HepG2 (cell line): ENCODE measurements around the gene RANGRF. TPM values are rescaled to one million over a fixed set of nuclear protein-coding genes. Genes with fewer than 3 reads are reported as not detected.

Source experiments
- FLYWCH1 ChIP-seq: sonication (generic); formaldehyde crosslinking; IDR thresholded peaks from 2 replicates; pipeline ENCODE4 v1.8.1; 2023; ENCODE audit warnings: mild to moderate bottlenecking, missing genetic modification reagents
- ISL2 ChIP-seq: sonication (generic); formaldehyde crosslinking; IDR thresholded peaks from 2 replicates; pipeline ENCODE4 v1.5.0; 2020; ENCODE audit warnings: missing genetic modification reagents
- LBX2 ChIP-seq: sonication (generic); formaldehyde crosslinking; IDR thresholded peaks from 2 replicates; pipeline ENCODE4 v1.5.0; 2020; ENCODE audit warnings: missing genetic modification reagents, mild to moderate bottlenecking, borderline replicate concordance
- MIXL1 ChIP-seq: IDR thresholded peaks from 2 replicates; pipeline ENCODE4 v1.6.1; 2016
- MXD3 ChIP-seq: IDR thresholded peaks from 2 replicates; pipeline ENCODE4 v1.6.1; 2016; ENCODE audit warnings: mild to moderate bottlenecking, missing biosample characterization, missing genetic modification reagents
- MYC ChIP-seq: sonication (generic); formaldehyde crosslinking; IDR thresholded peaks from 2 replicates; pipeline ENCODE4 v1.9.0; 2021; ENCODE audit warnings: missing genetic modification reagents, borderline replicate concordance
- NFIB ChIP-seq: sonication (generic); formaldehyde crosslinking; IDR thresholded peaks from 2 replicates; pipeline ENCODE4 v1.9.0; 2021; ENCODE audit warnings: missing genetic modification reagents, mild to moderate bottlenecking, borderline replicate concordance
- NR0B2 ChIP-seq: sonication (generic); formaldehyde crosslinking; IDR thresholded peaks from 2 replicates; pipeline ENCODE4 v1.4.0; 2020; ENCODE audit warnings: mild to moderate bottlenecking, missing genetic modification reagents
- SALL2 ChIP-seq: sonication (generic); formaldehyde crosslinking; IDR thresholded peaks from 2 replicates; pipeline ENCODE4 v1.8.1; 2023; ENCODE audit warnings: mild to moderate bottlenecking, missing genetic modification reagents, inconsistent platforms
- SKIL ChIP-seq: sonication (generic); formaldehyde crosslinking; IDR thresholded peaks from 2 replicates; pipeline ENCODE4 v1.8.0; 2022; ENCODE audit warnings: missing genetic modification reagents, mild to moderate bottlenecking, moderate library complexity, borderline replicate concordance
- SNAPC2 ChIP-seq: sonication (generic); formaldehyde crosslinking; IDR thresholded peaks from 2 replicates; pipeline ENCODE4 v1.8.1; 2022; ENCODE audit warnings: mild to moderate bottlenecking, missing genetic modification reagents
- TCF7 ChIP-seq: sonication (generic); IDR thresholded peaks from 2 replicates; pipeline ENCODE4 v1.6.1; 2016; ENCODE audit warnings: antibody characterized with exemption, low read depth
- ZBTB20 ChIP-seq: sonication (generic); formaldehyde crosslinking; IDR thresholded peaks from 2 replicates; pipeline ENCODE4 v1.8.1; 2023; ENCODE audit warnings: missing genetic modification reagents, low read depth, mild to moderate bottlenecking, borderline replicate concordance
- ZNF12 ChIP-seq: sonication (generic); formaldehyde crosslinking; IDR thresholded peaks from 2 replicates; pipeline ENCODE4 v1.5.0; 2020; ENCODE audit warnings: missing genetic modification reagents
- ZNF318 ChIP-seq: sonication (generic); formaldehyde crosslinking; IDR thresholded peaks from 2 replicates; pipeline ENCODE4 v1.4.0; 2020; ENCODE audit warnings: mild to moderate bottlenecking, missing genetic modification reagents
- ZNF841 ChIP-seq: sonication (generic); formaldehyde crosslinking; IDR thresholded peaks from 2 replicates; pipeline ENCODE4 v1.8.1; 2023; ENCODE audit warnings: missing genetic modification reagents, borderline replicate concordance
- ZSCAN31 ChIP-seq: sonication (generic); formaldehyde crosslinking; IDR thresholded peaks from 2 replicates; pipeline ENCODE4 v1.5.0; 2020; ENCODE audit warnings: low read depth, mild to moderate bottlenecking, missing genetic modification reagents
- polyA plus RNA-seq, 8 experiments: library from polyadenylated mRNA; depleted of rRNA in 3 of 8; stranded (reverse) in 7 of 8; unstranded in 1 of 8; fragments of >200 nt; fragmentation: Illumina TruSeq in 4 of 8; extraction: Trizol in 4 of 8; gene quantifications; 2 replicates each; pipeline versions ENCODE4 v1.2.1 to v1.2.3, GENCODE V29; 2011 to 2016; ENCODE audit warnings: low read depth in 4 of 8, missing spikeins in 1 of 8, mixed read lengths in 1 of 8; ENCODE audit not compliant: insufficient read depth in 1 of 8
- total RNA-seq, 5 experiments: library from RNA; depleted of rRNA; stranded (reverse); fragments of >200 nt; fragmentation: Illumina TruSeq; extraction: Trizol; gene quantifications; 2 replicates each; pipeline ENCODE4 v1.2.3, GENCODE V29; 2016; ENCODE audit warnings: low read depth in 1 of 5

Gene RANGRF
- total and polyA plus RNA-seq, 2 of the 13 experiments (the other 11 are each of a cell fraction or from before 2014, with no cell fraction given): 18.6 to 40.7 TPM

GRCh38 chr17:8248751-8249607 is 39.5 kb upstream of the RANGRF start, which contains the start of gene PFAS (continued):
- TF ChIP-seq NR0B2 (CRISPR knock-in tag) (peak; percentile 93; the same call in 1 of the 2 replicates), ZNF12 (CRISPR knock-in tag) (no peak), ZNF318 (CRISPR knock-in tag) (no peak), ZNF841 (CRISPR knock-in tag) (no peak), MXD3 (CRISPR knock-in tag) (peak; percentile 86; the same call in 1 of the 2 replicates), ISL2 (CRISPR knock-in tag) (peak; percentile 34; the same call in 1 of the 2 replicates), MYC (CRISPR knock-in tag) (peak; percentile 99), NFIB (CRISPR knock-in tag) (no peak), SNAPC2 (CRISPR knock-in tag) (0 out of 2 replicates have a peak, but pooled peaks have one; percentile 65), MIXL1 (no peak), SALL2 (CRISPR knock-in tag) (peak; percentile 30; the same call in 1 of the 2 replicates), ZSCAN31 (CRISPR knock-in tag) (peak; percentile 20), SKIL (CRISPR knock-in tag) (no peak), LBX2 (CRISPR knock-in tag) (no peak; the same call in 1 of the 2 replicates), ZBTB20 (peak; percentile 50), FLYWCH1 (CRISPR knock-in tag) (no peak), TCF7 (no peak)
